AML-193 (cell line): ENCODE data around the gene SLC35F4.

Experiments used
- DNase-seq, 2 experiments: peaks; one replicate each; lab custom pipeline; 2025; lab: John Stamatoyannopoulos, UW

SLC35F4 gene

DNA sequence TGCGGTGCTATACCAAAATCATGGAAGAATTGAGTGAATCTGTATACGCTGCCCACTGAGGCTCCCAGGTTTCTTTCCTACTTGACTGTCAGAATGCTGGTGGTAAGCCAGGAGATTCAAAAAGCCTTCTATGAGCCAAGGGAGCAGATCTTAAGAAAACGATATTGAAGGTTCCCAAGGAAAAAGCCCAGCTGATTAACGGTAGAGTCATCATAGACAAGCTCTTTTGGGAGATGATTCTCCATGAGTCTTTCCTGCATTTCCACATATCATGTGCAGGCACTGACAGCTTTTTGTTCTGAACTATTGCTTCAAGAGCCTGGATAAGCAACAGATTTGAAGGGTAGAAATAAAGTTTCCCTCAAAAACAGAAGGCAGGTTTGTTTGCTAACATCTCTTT is 17.5 kb downstream of the SLC35F4 start:
- no peak for DNase-seq

DNA sequence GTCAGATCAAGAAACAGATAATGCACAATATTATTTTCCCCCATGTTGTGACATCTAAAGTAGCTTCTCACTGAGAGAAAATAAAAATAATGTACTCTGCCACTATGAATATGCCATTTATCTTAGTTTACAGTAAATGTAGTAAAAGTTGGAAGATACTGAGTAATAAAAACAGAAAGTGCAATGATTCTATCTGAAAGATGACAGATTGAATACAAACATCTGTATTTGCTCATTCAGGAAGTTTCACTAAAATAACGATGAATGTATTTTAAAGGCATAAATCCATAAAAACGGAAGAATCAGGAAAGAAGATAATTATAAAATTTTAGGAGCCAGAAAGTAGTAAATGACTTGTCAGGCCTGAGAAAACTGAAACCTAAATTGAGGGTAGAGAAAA is 18.2 kb downstream of the SLC35F4 start:
- no peak for DNase-seq

DNA sequence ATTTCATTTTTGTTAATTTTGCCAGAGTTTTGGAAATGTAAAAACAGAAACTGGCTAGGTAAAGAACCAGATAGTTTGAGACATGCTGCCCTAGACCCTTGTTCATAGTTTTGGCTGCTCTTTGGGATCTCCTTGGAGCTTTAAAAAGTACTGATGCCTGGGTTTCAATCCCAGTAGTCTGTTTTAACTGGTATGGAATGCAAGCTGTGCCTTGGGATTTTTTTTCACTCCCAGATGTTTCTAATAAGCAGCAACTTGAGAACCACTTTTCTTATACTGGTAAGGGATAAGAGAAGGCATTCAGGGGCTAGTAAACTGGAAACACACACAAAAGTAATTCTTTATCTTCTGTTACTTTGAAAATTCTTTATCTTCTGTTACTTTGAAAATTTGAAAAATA is 18.8 kb downstream of the SLC35F4 start:
- DNase-seq, result no peak

DNA sequence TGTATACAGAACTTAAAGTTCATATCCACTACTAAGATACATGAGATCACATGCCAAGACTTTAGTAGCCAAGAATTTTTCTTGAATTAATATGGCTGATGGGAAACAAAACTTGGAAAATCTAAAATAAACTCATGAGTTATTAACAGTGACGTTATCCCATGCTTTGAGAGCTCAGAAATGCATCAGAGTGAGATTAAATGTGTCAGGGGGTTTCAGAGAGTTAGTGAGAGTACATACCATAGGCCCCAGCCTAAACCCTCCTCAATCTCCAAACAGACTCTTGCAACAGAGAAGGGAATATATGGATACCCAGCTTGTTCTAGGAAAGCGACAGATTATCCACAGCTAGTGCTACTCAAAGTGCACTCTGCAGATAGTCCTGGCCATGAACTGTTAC is 19.3 kb downstream of the SLC35F4 start:
- DNase-seq, result no peak

DNA sequence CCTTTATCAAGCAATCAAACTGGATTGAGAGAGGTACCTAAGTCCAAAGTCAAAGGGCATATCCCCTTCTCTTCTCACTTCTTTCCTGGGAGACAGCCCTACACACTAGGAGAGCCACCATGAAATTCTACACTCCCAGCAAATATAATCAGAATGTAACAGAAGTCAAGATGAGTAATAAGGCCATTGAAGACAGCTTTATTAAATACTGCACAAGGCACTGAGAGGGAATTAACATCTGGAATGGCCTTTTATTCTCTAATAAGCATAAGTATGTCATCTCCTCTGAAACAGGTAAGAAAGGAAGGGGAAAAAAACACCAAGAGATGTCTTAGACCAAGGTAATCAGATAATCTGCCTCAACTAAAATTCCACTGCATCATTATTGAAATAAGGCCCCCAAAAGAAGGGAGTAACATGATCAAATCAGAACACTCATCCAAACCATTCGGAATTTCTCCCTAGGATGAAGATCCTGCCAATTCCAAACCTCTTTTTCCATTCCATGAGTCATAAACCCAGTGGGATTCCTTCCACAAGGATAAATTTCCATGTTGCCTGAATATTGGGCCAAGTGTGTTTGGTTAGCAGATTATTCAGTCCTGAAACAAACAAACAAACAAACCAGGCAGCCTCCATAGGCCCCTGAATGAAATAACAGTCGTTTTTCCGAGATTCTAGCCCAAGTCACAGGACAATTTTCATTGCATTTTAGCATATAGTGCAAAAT is 19.9 kb downstream of the SLC35F4 start:
- no peak for DNase-seq

DNA sequence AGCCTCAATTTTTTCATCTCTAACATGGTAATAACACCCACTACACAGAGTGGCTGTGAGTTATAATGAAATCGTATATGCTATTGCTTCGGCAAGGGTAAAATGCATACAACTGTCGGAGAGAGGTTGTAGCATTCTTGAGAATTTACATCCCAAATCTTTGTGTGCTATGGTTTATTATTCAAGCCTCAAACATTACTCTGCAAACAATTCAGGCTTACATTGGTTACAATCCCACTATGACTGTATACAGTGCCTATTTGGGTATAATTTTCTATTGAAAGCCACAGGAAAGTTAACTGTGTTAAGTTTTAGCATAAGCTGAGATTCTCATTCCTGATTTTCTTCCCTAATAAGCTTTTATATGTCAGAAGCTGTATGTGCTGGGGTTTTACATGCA is 20.6 kb downstream of the SLC35F4 start:
- DNase-seq, result no peak

DNA sequence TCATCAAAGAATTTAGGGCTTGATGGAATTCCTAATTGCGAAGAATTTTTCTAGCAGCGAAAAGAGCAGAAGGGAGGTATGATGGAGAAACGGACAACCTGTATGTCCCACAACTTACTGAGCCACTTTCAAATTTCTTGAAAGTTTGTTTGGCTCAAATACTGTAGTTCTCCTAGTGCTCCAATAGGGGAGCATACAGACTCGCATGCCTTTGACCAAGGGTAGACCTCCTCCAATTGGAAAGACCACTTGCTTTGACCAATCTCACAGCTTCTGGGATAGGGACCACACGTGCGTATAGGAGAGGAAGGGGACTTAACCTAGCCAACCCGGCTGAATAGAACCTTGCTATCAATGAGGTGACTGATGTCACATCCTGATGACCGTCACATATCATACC is 28.6 kb downstream of the SLC35F4 start:
- no peak for DNase-seq

DNA sequence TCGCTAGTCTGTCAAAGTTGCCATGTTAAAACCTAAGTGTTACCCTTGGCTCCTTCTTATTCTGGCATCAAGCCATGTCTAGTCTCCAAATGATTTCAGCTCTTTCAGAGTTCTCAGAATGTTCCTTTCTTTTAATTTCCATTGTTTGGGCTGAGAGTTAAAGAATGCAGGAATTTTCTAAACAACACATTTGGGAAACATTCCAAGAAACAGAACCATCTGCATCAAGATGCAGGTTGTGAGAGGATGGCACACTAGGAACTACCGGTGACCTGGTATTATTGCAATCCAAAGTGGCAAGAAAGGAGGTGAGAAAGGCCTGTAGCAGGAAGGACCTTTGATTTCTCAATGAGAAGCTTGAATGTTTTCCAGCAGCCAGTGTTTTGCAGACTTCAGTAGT is 30.1 kb downstream of the SLC35F4 start:
- DNase-seq, result no peak

DNA sequence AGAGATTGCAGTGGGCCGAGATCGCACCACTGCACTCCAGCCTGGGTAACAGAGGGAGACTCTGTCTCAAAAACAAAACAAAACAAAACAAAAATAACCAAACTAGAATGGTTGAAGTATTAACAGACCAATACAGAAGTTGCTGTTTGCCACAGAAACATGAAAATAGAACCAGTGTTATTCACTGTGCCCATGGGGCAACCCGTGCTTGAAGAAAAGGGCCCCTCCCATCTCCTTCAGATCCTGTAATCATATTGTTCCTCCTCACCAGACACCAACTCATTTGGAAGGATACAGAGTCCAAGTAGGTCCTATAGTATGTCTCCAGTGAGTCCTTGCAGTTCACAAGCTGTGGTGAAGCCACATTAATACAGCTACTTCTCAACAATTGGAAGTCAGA is 30.9 kb downstream of the SLC35F4 start:
- DNase-seq, result no peak

DNA sequence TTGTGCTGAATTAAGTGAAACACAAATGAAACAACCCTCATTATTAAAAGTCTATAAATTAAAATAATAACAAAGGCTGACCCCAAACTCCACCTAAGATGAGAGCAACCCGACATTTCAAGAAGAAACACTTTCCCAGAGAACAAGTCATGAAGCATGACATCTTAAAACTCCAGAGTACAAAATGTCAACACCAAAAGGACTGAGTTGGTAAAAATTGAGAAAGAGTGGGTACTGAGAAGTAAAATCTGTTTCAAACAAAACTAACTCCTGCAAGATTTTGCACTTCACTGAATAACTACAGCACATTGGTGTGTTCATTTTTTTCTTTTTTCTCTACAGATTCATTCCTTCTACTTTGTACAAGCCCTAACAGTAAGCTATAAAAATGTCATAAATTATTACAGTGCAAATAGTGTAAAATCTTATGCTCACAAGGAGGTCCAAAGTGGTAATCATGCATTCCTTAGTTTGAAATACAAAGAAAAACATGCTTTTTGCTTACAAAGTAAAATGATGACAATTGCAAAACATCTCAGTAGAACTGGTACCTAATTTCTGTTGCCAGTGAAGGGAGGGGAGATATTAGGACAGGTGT is 31.8 kb downstream of the SLC35F4 start:
- no peak for DNase-seq

DNA sequence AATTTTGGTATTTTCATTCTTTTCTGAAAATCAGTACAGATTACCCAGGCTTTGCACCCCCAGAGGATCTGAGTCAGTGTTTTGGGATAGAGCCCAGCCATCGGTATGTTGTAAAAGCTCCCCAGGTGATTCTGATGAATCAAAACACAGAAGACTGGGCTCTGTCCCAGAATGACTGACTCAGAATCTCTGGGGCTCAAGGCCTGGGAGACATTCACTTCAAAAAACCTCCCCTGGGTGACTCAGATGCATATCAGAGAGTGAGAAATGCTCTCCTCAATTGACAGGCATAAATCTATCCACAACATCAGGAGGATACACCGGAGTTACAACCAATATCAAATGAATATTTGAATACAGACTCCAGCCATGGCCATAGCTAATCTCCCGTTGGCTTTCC is 32.6 kb downstream of the SLC35F4 start:
- no peak for DNase-seq

DNA sequence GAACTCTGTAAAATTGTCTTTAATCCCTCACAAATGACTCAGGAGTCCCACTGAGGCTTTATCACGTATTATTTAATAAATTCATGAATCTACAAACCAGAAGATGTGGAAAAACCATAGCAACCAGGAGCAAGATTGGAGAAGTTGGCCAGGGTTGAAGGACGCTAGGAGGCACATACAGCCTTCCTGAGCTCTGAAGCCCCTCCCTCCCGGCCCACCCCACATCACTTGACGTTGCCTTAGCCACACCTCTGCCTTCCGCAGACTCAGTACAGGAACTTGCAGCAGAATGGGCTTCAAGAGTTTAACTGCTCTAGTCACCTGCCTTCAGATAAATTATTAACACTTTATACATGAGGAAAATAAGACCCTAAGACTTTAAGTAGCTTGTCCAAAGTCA is 33.9 kb downstream of the SLC35F4 start:
- DNase-seq, result no peak

DNA sequence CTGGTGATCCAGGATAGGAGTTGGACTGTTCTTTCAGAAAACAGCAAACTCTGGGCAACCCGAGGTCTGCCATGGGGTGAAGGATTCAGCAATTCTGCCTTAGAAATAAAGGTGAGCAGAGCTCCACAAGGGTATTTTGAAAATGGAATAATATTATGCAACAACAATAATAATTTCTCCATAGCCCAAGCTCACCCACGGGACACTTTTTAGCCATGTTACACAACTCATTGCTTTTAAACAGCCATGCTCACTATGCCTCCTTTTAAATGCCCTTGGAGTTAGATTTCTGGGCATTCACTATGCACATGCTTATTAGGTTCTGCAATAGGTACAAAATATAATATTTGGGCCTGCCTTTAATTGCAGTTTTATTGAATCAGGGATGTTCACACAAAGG is 37.2 kb downstream of the SLC35F4 start:
- DNase-seq, result no peak

DNA sequence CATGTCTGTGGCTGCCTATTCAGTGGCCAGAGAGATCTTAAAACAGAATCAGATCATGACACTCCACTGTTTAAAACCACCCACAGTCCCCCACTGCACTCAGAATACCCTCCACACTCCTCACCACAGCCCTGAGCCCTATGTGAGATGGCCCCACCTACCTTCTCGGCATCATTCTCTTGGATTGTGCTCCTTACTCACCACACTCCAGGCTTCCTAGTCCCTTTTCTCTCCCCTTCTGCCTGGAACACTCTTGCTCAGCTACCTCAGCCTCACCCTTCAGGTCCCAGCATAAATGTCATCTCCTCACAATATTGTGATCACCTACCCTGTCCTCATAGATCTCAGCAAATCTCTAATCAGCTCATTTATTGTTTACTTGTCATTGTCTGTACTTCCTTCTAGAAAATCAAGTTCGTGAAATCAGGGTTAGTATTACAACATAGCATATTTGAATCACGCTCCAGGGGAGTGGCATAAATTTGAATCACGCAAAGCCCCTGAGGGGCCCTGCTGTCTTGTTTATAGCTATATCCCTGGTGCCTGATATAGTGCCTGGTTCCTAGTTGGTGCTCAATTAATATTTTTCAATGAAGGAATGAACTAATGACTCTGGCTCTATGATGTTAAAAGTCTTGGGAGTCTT is 42.8 kb downstream of the SLC35F4 start:
- DNase-seq, result no peak

DNA sequence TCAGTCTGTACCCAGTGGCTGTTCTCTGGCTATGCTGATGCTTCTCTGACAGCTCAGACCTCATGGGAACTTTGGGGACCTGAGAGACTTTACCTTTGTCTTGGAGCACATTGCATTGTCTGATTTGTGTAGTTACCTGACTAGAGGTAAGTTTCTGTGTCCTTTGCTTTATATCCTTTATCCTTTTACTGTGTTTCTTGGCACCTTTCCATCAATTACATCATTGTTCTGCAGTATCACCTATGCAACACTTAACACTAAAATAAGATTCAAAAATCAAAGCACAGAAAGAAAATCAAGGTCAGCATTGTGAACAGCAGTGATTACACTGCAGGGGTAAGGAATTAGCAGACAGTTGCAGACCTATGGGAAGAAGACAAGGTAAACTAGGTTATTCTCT is 43.8 kb downstream of the SLC35F4 start:
- DNase-seq, result no peak

DNA sequence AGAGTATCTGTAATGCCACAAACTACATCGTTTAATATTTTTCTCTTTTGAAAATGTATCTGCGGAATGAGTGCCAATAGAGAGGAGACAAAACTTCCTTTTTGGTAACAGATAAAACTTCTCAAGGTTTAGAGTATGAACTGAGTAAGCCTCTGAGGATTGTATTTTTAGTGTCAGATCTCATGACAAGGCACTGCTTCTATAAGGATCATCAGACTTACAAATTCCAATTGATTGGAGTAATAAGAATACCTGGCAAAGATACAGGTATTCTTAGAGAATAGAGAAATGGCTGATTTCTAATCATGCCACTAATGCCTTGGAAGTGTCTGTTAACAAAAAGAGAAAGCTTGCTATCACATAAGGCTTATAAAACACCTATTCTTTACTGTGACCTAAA is 45.3 kb downstream of the SLC35F4 start:
- no peak for DNase-seq

DNA sequence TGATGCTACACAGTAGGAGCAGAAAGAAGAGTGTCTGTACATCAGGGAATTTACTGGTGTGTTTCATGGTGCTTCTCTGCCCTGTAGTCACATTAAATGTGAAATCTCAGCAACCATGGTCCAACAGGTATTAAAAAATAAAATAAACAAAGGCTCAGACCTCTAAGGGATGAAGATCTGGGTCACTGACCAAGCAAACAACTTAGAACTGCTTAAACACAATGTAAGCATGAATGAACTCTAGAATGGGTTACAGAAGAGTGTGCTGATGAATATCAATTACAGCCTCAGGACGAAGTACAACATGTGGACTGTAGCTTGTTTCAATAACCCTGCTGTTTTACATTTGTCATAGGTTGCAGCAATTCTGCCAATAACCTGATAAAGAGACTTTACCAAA is 47.4 kb downstream of the SLC35F4 start:
- no peak for DNase-seq

DNA sequence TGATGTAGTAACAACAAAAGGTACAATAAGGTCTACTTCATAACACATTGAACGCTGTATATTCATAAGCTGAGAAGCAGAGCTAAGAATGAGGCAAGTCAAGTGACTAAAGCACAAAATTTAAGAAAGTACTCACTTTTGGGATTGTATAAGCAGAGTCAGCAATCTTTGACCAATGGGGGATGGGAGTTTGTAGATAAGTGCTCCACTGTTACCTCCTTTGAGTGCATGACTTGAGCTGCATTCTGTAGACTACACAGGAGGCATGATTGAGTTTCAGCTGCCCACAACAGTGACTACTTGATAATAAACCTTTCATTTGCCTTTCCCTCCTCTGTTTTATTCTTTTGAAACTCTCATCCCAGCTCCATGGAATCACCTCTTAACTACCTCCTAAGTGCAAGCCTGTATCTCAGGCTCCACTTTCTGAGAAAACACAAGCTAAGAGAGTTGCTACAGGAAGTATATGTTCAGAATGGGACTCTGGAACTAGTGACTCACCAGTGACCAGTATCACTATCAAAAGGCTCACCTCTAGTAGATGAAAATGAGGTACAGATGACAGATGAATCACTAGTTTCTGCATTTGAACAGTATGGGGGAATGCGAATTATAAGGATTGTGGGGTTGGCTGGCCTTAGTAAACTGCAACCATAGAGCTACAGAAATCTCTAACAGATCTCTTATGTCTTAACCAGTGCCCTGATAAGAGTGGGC is 49.2 kb downstream of the SLC35F4 start:
- DNase-seq, result no peak

DNA sequence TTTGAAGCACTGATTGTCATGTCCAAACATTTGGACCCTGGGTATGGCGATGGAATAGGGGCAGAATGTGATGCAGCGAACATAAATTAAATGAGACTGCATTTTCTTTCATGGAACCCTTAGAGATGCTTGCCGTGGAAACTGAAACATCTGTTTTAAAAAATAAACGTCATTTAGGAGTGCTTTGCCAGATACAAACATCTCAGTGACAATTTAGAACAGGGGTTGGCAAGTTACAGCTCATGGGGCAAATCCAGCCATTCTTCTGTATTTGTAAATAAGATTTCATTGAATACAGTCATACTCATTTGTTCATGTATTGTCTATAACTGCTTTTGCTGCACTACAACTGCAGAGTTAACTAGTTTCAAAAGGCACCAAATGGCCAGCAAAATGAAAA is 51.2 kb downstream of the SLC35F4 start:
- no peak for DNase-seq

DNA sequence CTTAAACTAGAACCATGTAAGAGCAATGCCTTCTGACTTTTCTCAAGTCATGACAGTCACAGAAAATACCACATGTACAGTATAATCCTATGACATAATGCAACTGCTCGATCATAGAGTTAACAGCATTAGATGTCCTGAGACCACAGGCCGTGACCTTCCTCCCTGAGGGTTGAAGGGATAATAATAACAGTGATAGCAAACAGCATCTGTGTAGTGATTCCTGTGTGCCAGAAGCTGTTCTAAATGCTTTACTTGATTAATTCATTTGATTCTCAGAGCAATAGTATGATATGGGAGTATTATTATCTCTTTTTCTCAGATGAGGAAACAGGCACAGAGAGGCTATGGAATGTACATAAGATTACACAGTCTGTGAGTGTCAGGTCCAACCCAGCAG is 53.2 kb downstream of the SLC35F4 start:
- DNase-seq, result no peak

DNA sequence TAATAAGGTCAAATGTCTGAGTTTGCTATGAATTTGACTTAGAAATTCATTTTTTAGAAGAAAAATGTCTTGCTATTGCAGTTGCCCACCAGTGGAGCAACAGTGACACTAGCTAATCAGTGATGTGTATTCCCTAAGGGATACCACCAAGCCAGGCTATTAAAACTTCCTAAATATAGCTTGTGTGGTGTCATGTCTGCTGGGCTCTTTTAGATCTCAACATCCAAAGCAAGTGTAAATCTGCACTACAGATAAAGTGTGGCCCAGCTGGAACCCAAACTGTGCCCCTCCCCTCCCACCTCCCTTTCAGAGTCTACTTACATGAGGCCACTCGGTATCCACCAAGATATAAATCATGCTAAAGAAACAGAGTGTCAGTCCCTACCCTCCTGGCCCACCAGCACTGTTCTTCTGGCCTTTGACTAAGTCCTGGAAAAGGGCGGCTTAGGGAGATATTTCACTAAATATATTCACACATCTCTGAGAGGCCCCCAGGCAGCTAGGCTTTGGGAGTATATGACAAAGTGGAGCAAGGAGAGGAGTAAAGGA is 53.8 kb downstream of the SLC35F4 start:
- DNase-seq, result no peak

DNA sequence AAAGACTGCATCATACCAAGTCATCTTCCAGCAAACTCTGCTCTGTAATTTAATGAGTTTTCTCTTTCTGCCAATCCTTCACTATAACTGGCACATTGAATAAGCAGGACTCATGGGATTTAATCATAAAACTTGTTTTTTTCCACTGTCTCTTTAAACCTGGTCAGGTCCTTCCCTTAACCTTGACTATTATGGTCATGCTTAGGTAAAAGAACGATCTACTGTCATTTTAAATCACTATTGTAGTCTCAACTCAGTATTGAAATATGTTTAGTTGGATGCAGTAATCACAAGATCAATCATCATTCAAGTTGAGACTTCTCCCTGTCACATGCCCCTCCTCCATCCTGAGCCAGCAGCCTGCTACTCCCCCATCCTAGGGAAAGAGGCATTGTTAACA is 56.1 kb downstream of the SLC35F4 start:
- DNase-seq, result no peak

DNA sequence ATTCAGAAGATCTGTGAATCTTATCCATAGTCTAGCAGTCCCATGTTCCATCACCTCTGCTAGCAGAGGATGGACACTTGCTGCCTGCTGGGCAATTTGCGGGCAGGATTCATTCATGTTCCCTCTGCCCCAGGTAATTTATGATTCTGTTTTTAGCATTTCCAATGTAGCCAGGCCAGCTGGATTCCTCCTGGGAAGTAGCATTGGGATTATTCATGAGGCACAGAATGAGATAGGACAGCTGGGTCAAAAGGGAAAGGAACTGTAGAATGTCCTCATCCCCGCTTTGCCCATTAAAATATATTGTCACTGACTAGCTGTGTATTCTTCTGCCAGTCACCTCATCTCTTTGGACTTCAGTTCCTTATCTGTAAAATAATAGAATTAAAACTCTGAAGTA is 68.7 kb downstream of the SLC35F4 start:
- no peak for DNase-seq
